PFSK-1 (cell line): ENCODE data around the gene MAGOH.

Experiments
- FOXP2 ChIP-seq: optimal IDR thresholded peaks from 2 replicates; pipeline ENCODE3; 2011; ENCODE audit warnings: borderline replicate concordance, control low read depth, inconsistent platforms; ENCODE audit not compliant: insufficient read depth; ENCODE audit errors: extremely low read length, extremely low read depth
- POLR2AphosphoS5 ChIP-seq: IDR thresholded peaks from 2 replicates; pipeline ENCODE4 v1.6.1; 2012; ENCODE audit warnings: low read depth, mild to moderate bottlenecking, control low read depth, low read length, moderate library complexity
- SIN3A ChIP-seq: IDR thresholded peaks from 2 replicates; pipeline ENCODE4 v1.6.1; 2012; ENCODE audit warnings: mild to moderate bottlenecking, low read length, moderate library complexity, borderline replicate concordance; ENCODE audit not compliant: insufficient read depth
- TF ChIP-seq, protein P1 (sequence below), 2 experiments: IDR thresholded peaks; 2 replicates each; pipeline versions ENCODE4 v1.6.1 to v1.8.0; 2011 to 2012; ENCODE audit warnings: low read depth in 2 of 2, low read length in 2 of 2, control low read depth in 1 of 2, inconsistent platforms in 1 of 2, mild to moderate bottlenecking in 1 of 2, moderate library complexity in 1 of 2; ENCODE audit not compliant: insufficient read depth in 1 of 2

DNA sequence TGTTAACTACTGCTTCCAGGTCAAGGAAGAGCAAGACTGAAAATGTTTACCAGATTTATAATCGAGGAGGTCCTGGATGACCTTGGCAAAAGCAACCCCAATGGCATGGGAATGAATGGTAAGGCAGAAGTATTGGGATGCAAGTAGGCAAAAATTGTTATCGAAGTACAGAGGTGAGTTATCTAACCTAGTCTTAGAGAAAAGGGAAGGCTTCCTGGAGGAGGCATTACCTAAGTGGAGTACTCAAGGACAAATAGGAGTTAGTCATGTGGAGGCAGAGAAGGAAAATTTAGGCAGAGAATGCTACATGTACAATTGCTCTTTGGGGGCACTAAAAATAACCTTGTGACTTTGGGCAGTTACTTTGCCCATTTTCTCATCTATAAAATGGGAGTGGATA, 3.5 kb upstream of the MAGOH start:
- no peak for TF ChIP-seq FOXP2
- TF ChIP-seq POLR2AphosphoS5: no peak; the same call in 1 of the 2 replicates
- TF ChIP-seq SIN3A: no peak
- TF ChIP-seq, protein P1, sequence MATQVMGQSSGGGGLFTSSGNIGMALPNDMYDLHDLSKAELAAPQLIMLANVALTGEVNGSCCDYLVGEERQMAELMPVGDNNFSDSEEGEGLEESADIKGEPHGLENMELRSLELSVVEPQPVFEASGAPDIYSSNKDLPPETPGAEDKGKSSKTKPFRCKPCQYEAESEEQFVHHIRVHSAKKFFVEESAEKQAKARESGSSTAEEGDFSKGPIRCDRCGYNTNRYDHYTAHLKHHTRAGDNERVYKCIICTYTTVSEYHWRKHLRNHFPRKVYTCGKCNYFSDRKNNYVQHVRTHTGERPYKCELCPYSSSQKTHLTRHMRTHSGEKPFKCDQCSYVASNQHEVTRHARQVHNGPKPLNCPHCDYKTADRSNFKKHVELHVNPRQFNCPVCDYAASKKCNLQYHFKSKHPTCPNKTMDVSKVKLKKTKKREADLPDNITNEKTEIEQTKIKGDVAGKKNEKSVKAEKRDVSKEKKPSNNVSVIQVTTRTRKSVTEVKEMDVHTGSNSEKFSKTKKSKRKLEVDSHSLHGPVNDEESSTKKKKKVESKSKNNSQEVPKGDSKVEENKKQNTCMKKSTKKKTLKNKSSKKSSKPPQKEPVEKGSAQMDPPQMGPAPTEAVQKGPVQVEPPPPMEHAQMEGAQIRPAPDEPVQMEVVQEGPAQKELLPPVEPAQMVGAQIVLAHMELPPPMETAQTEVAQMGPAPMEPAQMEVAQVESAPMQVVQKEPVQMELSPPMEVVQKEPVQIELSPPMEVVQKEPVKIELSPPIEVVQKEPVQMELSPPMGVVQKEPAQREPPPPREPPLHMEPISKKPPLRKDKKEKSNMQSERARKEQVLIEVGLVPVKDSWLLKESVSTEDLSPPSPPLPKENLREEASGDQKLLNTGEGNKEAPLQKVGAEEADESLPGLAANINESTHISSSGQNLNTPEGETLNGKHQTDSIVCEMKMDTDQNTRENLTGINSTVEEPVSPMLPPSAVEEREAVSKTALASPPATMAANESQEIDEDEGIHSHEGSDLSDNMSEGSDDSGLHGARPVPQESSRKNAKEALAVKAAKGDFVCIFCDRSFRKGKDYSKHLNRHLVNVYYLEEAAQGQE (IDR thresholded peaks at IDR 0.05; ENCODE audit: insufficient read depth in 1 of 2, low read depth in 2 of 2, low read length in 2 of 2): no peak
